Sigmoid colon (tissue), 7 donors: ENCODE measurements around the gene MSH3. TPM values are rescaled to one million over a fixed set of nuclear protein-coding genes. Genes with fewer than 3 reads are reported as not detected.
"Not testable (repeated sequence)": the region's sequence is repeated elsewhere in the genome, so short reads cannot be mapped to it uniquely, and the experiment has no call there.

Source experiments
- DNase-seq: peaks from one replicate; pipeline ENCODE4 v3.0.0-alpha.2; 2019
- H3K27ac ChIP-seq, 4 donors: fragments of 200-600 bp; sonication (generic); one replicate each; pipeline ENCODE4 v1.5.1; 2016 to 2019; ENCODE audit warnings: mild to moderate bottlenecking in 1 of 4
- H3K27me3 ChIP-seq, 3 donors: fragments of 200-600 bp; sonication (generic); one replicate each; pipeline ENCODE4 v1.5.1; 2019; ENCODE audit warnings: mild to moderate bottlenecking in 1 of 3
- H3K36me3 ChIP-seq, 4 donors: fragments of 200-600 bp; sonication (generic); one replicate each; pipeline ENCODE4 v1.5.1; 2016 to 2019
- H3K4me1 ChIP-seq, 4 donors: fragments of 200-600 bp; sonication (generic); one replicate each; pipeline ENCODE4 v1.5.1; 2017 to 2019
- H3K4me3 ChIP-seq, 4 donors: fragments of 200-600 bp; sonication (generic); one replicate each; pipeline ENCODE4 v1.5.1; 2017 to 2019; ENCODE audit warnings: mild to moderate bottlenecking in 2 of 4, moderate library complexity in 1 of 4
- H3K9me3 ChIP-seq, 4 donors: fragments of 200-600 bp in 3 of 4; sonication (generic) in 3 of 4; one replicate each; pipeline versions ENCODE4 v1.5.1 to v1.6.1; 2013 to 2019
- EP300 ChIP-seq, 4 donors: sonication (generic); formaldehyde crosslinking; IDR thresholded peaks; one replicate each; pipeline ENCODE4 v1.6.1; 2017; ENCODE audit warnings: antibody characterized with exemption in 4 of 4
- POLR2A ChIP-seq, 2 donors: fragments of 450-650 bp; IDR thresholded peaks; one replicate each; pipeline ENCODE4 v1.6.1; 2016; ENCODE audit warnings: antibody characterized with exemption in 2 of 2, mild to moderate bottlenecking in 2 of 2, moderate library complexity in 2 of 2
- POLR2AphosphoS5 ChIP-seq, 4 donors: sonication (generic); formaldehyde crosslinking; IDR thresholded peaks; one replicate each; pipeline ENCODE4 v1.6.1; 2017; ENCODE audit warnings: antibody characterized with exemption in 4 of 4
- WGBS, 2 donors: extraction: QIAGEN DNeasy Blood & Tissue Kit; methylation state at CpG; one replicate each; pipeline ENCODE4 v1.1.7; 2013; 5-methylcytosine and 5-hydroxymethylcytosine counted together
- intact Hi-C: fragments of 100-400 bp; cut with DNase I; formaldehyde crosslinking; loops from one replicate; pipeline ENCODE4 v1.15.1; 2023
- polyA plus RNA-seq, 3 donors: library from polyadenylated mRNA; stranded (reverse); fragments of 200-250 nt; gene quantifications; one replicate each; pipeline ENCODE4 v1.2.3, GENCODE V29; 2013
- total RNA-seq, 4 donors: library from RNA; depleted of rRNA; stranded (reverse); fragments of >200 nt; gene quantifications; one replicate each; pipeline ENCODE4 v1.1.0, GENCODE V29; 2016
- TF ChIP-seq, protein P1 (sequence below), 4 experiments: fragments of 450-650 bp in 3 of 4; fragments of 200-600 bp in 1 of 4; IDR thresholded peaks; one replicate each; pipeline ENCODE4 v1.5.1; 2016 to 2019; ENCODE audit warnings: antibody characterized with exemption in 4 of 4, mild to moderate bottlenecking in 3 of 4, moderate library complexity in 2 of 4
- donor health status: healthy with polysubstance abuse.
- donor health status: Bipolar disorder and iron deficiency.
- donor health status: healthy.

Gene MSH3
- total and polyA plus RNA-seq, 7 donors = 3.6 to 15.3 (median 11.8) TPM

DNA sequence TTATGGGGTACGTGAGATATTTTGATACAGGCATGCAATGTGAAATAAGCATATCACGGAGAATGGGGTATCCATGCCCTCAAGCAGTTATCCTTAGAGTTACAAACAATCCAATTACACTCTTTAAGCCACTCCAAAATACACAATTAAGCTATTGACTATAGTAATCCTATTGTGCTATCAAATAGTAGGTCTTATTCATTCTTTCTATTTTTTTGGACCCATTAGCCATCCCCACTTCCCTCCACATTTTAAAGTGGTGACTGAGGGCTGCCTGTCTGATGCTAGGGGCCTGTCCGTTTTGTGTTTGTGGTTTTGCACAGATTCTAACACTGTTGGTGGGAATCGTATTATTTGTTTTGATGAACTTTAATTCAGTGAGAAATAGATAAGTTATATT is 130.0 kb downstream of the MSH3 start:
- DNase-seq = no peak
- 95 to 98% methylated on average over 4 of the region's 4 CpGs for WGBS, 2 donors
- TF ChIP-seq, protein P1, sequence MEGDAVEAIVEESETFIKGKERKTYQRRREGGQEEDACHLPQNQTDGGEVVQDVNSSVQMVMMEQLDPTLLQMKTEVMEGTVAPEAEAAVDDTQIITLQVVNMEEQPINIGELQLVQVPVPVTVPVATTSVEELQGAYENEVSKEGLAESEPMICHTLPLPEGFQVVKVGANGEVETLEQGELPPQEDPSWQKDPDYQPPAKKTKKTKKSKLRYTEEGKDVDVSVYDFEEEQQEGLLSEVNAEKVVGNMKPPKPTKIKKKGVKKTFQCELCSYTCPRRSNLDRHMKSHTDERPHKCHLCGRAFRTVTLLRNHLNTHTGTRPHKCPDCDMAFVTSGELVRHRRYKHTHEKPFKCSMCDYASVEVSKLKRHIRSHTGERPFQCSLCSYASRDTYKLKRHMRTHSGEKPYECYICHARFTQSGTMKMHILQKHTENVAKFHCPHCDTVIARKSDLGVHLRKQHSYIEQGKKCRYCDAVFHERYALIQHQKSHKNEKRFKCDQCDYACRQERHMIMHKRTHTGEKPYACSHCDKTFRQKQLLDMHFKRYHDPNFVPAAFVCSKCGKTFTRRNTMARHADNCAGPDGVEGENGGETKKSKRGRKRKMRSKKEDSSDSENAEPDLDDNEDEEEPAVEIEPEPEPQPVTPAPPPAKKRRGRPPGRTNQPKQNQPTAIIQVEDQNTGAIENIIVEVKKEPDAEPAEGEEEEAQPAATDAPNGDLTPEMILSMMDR (IDR thresholded peaks at IDR 0.05) = no peak
- TF ChIP-seq POLR2A (IDR thresholded peaks at IDR 0.05) = no peak
- TF ChIP-seq EP300 (IDR thresholded peaks at IDR 0.05) = no peak
- TF ChIP-seq POLR2AphosphoS5 (IDR thresholded peaks at IDR 0.05) = no peak

DNA sequence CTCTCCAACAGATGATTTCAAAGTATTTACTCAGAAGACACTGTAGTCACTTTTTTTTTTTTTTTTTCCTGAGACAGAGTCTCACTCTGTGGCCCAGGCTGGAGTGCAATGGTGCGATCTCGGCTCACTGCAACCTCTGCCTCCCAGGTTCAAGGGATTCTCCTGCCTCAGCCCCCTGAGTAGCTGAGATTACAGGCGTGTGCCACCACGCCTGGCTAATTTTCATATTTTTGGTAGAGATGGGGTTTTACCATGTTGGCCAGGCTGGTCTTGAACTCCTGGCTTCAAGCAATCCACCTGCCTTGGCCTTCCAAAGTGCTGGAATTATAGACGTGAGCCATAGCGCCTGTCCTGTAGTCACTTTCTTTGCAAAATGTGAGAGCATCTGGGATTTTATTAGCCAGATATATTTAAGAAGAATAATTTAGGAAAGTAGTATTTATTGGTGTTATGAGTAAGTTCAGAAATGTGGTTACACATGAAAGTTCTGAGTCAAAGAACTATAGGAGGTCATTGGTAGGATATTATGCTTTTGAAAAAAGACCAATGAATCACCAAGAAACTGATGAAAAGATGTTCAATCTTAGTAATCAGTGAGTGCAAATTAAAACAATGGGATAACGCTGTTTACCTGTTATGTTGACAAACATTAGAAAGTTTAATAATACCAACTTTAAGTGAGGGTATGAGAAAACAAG is 135.0 kb downstream of the MSH3 start:
- H3K9me3 ChIP-seq, intact Hi-C loops, H3K27ac ChIP-seq, H3K4me1 ChIP-seq, H3K4me3 ChIP-seq, H3K27me3 ChIP-seq, DNase-seq: not testable (repeated sequence)
- peaks cover 0 to 58% (median 2%) of the 10 kb centered on the region in 4 donors for H3K36me3 ChIP-seq
- WGBS, 2 donors = 91 to 94% methylated on average over 7 of the region's 7 CpGs

More for the DNA sequence above, 130.0 kb downstream of the MSH3 start:
- intact Hi-C loops = no loop called here
- no peak overlapping the region for H3K27ac ChIP-seq
- H3K4me3 ChIP-seq = no peak overlapping the region
- no peaks in the 10 kb centered on the region for H3K9me3 ChIP-seq
- H3K27me3 ChIP-seq = no peaks in the 10 kb centered on the region
- peaks cover 0 to 33% (median 0%) of the 10 kb centered on the region in 4 donors for H3K36me3 ChIP-seq
- H3K4me1 ChIP-seq = no peaks in the 10 kb centered on the region

DNA sequence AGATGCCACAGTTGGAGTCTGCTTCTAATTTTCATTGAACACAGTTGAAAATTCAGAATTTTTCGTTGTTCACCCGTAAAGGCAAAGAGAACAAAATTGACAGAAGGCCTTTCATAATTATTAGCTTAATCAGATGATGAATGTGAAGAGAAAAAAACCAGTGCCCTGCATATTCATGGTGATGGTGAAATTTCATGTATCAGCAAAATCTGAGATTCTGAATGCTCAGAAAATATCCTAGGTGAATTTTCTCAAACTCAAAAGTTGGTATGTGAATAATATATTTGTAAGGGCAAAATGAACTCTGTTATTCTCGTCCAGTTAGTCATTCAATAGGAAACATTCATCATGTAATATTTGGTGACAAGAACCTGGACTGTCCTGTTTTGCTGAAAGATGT is 136.2 kb downstream of the MSH3 start:
- H3K36me3 ChIP-seq = peaks cover 0 to 68% (median 2%) of the 10 kb centered on the region in 4 donors
- WGBS, 2 donors = 93 to 96% methylated on average over 3 of the region's 3 CpGs
- intact Hi-C loops = no loop called here
- no peaks in the 10 kb centered on the region for H3K4me1 ChIP-seq
- no peak overlapping the region for H3K27ac ChIP-seq
- H3K9me3 ChIP-seq = no peaks in the 10 kb centered on the region
- no peak overlapping the region for H3K4me3 ChIP-seq
- DNase-seq = no peak
- TF ChIP-seq, protein P1 (IDR thresholded peaks at IDR 0.05) = no peak
- no peak for TF ChIP-seq EP300 (IDR thresholded peaks at IDR 0.05)
- no peak for TF ChIP-seq POLR2AphosphoS5 (IDR thresholded peaks at IDR 0.05)
- no peak for TF ChIP-seq POLR2A (IDR thresholded peaks at IDR 0.05)
- no peaks in the 10 kb centered on the region for H3K27me3 ChIP-seq

DNA sequence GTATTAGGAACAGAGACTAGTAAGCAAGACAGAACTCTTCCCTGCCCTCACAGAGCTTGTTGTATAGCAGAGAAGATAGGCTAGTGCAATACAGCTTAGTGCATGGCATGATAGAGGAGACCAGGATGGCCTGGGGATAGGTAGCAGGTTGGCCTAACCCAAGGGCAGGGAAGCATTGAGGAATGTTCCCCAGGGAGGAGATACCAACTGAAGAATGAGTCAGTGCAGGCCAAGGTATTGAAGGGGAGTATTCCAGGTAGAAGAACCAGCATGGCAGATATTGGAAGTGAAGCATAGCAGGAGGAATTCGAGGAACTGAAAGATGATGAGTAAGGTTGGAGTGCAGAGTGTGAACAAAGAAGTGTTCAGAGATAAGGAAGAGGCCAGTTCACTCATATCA is 138.9 kb downstream of the MSH3 start:
- no peaks in the 10 kb centered on the region for H3K27me3 ChIP-seq
- no peak overlapping the region for H3K4me3 ChIP-seq
- H3K9me3 ChIP-seq = no peaks in the 10 kb centered on the region
- intact Hi-C loops = no loop called here
- WGBS, 2 donors = 91 to 96% methylated on average over 1 of the region's 1 CpG
- H3K4me1 ChIP-seq = no peaks in the 10 kb centered on the region
- H3K27ac ChIP-seq = no peak overlapping the region
- no peak for TF ChIP-seq POLR2A (IDR thresholded peaks at IDR 0.05)
- DNase-seq = no peak
- H3K36me3 ChIP-seq = peaks cover 0 to 70% (median 2%) of the 10 kb centered on the region in 4 donors

DNA sequence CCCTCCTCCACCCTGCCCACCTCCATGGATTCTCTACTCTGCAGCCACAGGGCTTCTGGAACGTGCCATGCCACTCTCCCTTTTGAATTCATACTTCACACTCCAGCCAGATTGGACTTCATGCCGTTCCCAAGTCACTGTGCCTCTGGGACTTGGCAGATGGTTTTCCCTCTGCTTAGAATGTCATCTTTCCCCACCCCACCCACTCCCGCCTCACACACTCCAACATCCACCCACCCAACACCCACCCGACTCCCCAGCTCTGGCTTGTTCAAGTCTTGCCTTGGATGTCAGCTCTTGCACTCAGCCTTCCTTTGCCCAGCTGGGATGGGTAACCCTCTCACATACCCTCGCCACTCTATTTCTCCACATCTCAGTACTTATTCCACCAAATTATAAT is 142.4 kb downstream of the MSH3 start:
- H3K4me3 ChIP-seq = no peak overlapping the region
- no peak overlapping the region for H3K27ac ChIP-seq
- TF ChIP-seq POLR2AphosphoS5 (IDR thresholded peaks at IDR 0.05) (no peak), EP300 (IDR thresholded peaks at IDR 0.05) (no peak), POLR2A (IDR thresholded peaks at IDR 0.05) (no peak)
- TF ChIP-seq, protein P1 (IDR thresholded peaks at IDR 0.05) = no peak
- peaks cover 0 to 4% (median 2%) of the 10 kb centered on the region in 4 donors for H3K4me1 ChIP-seq
- H3K9me3 ChIP-seq = no peaks in the 10 kb centered on the region
- no peak for DNase-seq
- intact Hi-C loops = no loop called here
- WGBS, 2 donors = 92 to 97% methylated on average over 5 of the region's 5 CpGs
- no peaks in the 10 kb centered on the region for H3K27me3 ChIP-seq
- peaks cover 0 to 45% (median 2%) of the 10 kb centered on the region in 4 donors for H3K36me3 ChIP-seq
